Astrocyte of the spinal cord (primary cell): Measurements from ENCODE around the gene NPHP3.

ENCODE experiments used
- DNase-seq: peaks from one replicate; pipeline ENCODE4 v3.0.0; 2011; ENCODE audit warnings: low read depth, low spot score
- H3K4me3 ChIP-seq: 2 replicates; pipeline ENCODE4 v1.5.1; 2011; ENCODE audit warnings: low read depth, mild to moderate bottlenecking, low read length, moderate library complexity
- CTCF ChIP-seq: IDR thresholded peaks from 2 replicates; pipeline ENCODE4 v1.5.1; 2012; ENCODE audit warnings: low read depth, mild to moderate bottlenecking, low read length, inconsistent platforms
- in situ Hi-C: cut with HindIII; loops from 2 replicates; pipeline ENCODE4 v1.10.0; 2017; ENCODE audit warnings: low sequenced_read_pairs

Gene NPHP3

GRCh38 chr3:132694991-132695390 is 27.2 kb downstream of the NPHP3 start:
- no peak overlapping the region for H3K4me3 ChIP-seq
- in situ Hi-C loops, result no loop called here
- no peak for DNase-seq
- TF ChIP-seq CTCF, result no peak

- H3K4me3 ChIP-seq, result no peak overlapping the region
- in situ Hi-C loops, result no loop called here
- TF ChIP-seq CTCF, result no peak
- no peak for DNase-seq
Measured at GRCh38 chr3:132690040-132690439, 32.2 kb downstream of the NPHP3 start.

- DNase-seq, result no peak
- no peak overlapping the region for H3K4me3 ChIP-seq
- TF ChIP-seq CTCF, result no peak
- in situ Hi-C loops, result no loop called here
Measured at GRCh38 chr3:132682201-132682600, 40.0 kb downstream of the NPHP3 start.

- no peak overlapping the region for H3K4me3 ChIP-seq
- DNase-seq, result no peak
- no peak for TF ChIP-seq CTCF
- in situ Hi-C loops, result no loop called here
Measured at GRCh38 chr3:132681421-132681820, 40.8 kb downstream of the NPHP3 start.

- DNase-seq, result no peak
- no peak for TF ChIP-seq CTCF
- H3K4me3 ChIP-seq, result no peak overlapping the region
- in situ Hi-C loops, result no loop called here
Measured at GRCh38 chr3:132679911-132680310, 42.3 kb downstream of the NPHP3 start.

- DNase-seq, result no peak
- in situ Hi-C loops, result no loop called here
- TF ChIP-seq CTCF, result no peak
- H3K4me3 ChIP-seq, result no peak overlapping the region
Measured at GRCh38 chr3:132675408-132675807, 46.8 kb downstream of the NPHP3 start.

- no peak for TF ChIP-seq CTCF
- no peak overlapping the region for H3K4me3 ChIP-seq
- DNase-seq, result no peak
- in situ Hi-C loops, result no loop called here
Measured at GRCh38 chr3:132669256-132669777, 52.9 kb downstream of the NPHP3 start.
